HG03025 (cell line): ENCODE measurements around the gene OR6K2.
"Not testable (repeated sequence)": the region's sequence is repeated elsewhere in the genome, so short reads cannot be mapped to it uniquely, and the experiment has no call there.

Experiments used
- ATAC-seq: cut with Tn5 transposase; IDR thresholded peaks from one replicate; pipeline ENCODE4 v1.9.1; 2021; ENCODE audit warnings: mild to moderate bottlenecking, moderate library complexity; ENCODE audit not compliant: unreplicated experiment, low FRiP score

The OR6K2 gene

GRCh38 chr1:158700552-158700951 is at the start of gene OR6K2:
OR6K2 (minus strand) TSS chr1:158700652; CDS start chr1:158700652, 0 bp downstream.
- ATAC-seq: no peak

- no peak for ATAC-seq
These were observed 35.4 kb upstream of the OR6K2 start for GRCh38 chr1:158735848-158736247.

- no peak for ATAC-seq
These were observed 32.1 kb upstream of the OR6K2 start for GRCh38 chr1:158732524-158732923.

- ATAC-seq: no peak
These were observed 31.3 kb upstream of the OR6K2 start for GRCh38 chr1:158731707-158732106.

- ATAC-seq: no peak
These were observed 30.0 kb upstream of the OR6K2 start for GRCh38 chr1:158730453-158730852.

- ATAC-seq: no peak
These were observed 28.2 kb upstream of the OR6K2 start for GRCh38 chr1:158728510-158729225.

- ATAC-seq: no peak
These were observed 24.0 kb upstream of the OR6K2 start for GRCh38 chr1:158724442-158724841.

GRCh38 chr1:158720620-158721019 is 20.2 kb upstream of the OR6K2 start, which contains the start of gene OR6K3:
OR6K3 (minus strand) TSS chr1:158720720; CDS start chr1:158718115, 2,605 bp downstream.
- no peak for ATAC-seq

- no peak for ATAC-seq
These were observed 19.2 kb upstream of the OR6K2 start for GRCh38 chr1:158719664-158720063.

GRCh38 chr1:158717344-158717743 is 16.9 kb upstream of the OR6K2 start:
- no peak for ATAC-seq

- ATAC-seq: no peak
These were observed 15.9 kb upstream of the OR6K2 start for GRCh38 chr1:158716335-158716734.

GRCh38 chr1:158714754-158715153 is 14.3 kb upstream of the OR6K2 start:
- ATAC-seq: no peak

GRCh38 chr1:158711098-158711497 is 10.6 kb upstream of the OR6K2 start:
- ATAC-seq: no peak

- ATAC-seq: no peak
These were observed 5.6 kb upstream of the OR6K2 start for GRCh38 chr1:158706096-158706495.

GRCh38 chr1:158694596-158694995 is 5.9 kb downstream of the OR6K2 start:
- ATAC-seq: no peak

- no peak for ATAC-seq
These were observed 8.1 kb downstream of the OR6K2 start for GRCh38 chr1:158692356-158692755.

- ATAC-seq: no peak
These were observed 8.5 kb downstream of the OR6K2 start for GRCh38 chr1:158691907-158692306.

- ATAC-seq: not testable (repeated sequence)
These were observed 9.3 kb downstream of the OR6K2 start for GRCh38 chr1:158691149-158691548.

GRCh38 chr1:158689875-158690274 is 10.6 kb downstream of the OR6K2 start:
- no peak for ATAC-seq

- no peak for ATAC-seq
These were observed 11.3 kb downstream of the OR6K2 start for GRCh38 chr1:158689110-158689509.

- not testable (repeated sequence) for ATAC-seq
These were observed 12.1 kb downstream of the OR6K2 start for GRCh38 chr1:158688343-158688742.

- ATAC-seq: no peak
These were observed 13.4 kb downstream of the OR6K2 start for GRCh38 chr1:158687037-158687436.
